Epithelial cell of prostate (primary cell): ENCODE measurements around the gene GATAD2A.

Experiments
- DNase-seq: peaks from one replicate; pipeline ENCODE4 v3.0.0-alpha.2; 2011; ENCODE audit warnings: low read depth, low spot score
- H3K27ac ChIP-seq: fragments of 450-650 bp; 2 replicates; pipeline ENCODE4 v1.5.1; 2017; ENCODE audit warnings: mild to moderate bottlenecking

Gene GATAD2A

DNA sequence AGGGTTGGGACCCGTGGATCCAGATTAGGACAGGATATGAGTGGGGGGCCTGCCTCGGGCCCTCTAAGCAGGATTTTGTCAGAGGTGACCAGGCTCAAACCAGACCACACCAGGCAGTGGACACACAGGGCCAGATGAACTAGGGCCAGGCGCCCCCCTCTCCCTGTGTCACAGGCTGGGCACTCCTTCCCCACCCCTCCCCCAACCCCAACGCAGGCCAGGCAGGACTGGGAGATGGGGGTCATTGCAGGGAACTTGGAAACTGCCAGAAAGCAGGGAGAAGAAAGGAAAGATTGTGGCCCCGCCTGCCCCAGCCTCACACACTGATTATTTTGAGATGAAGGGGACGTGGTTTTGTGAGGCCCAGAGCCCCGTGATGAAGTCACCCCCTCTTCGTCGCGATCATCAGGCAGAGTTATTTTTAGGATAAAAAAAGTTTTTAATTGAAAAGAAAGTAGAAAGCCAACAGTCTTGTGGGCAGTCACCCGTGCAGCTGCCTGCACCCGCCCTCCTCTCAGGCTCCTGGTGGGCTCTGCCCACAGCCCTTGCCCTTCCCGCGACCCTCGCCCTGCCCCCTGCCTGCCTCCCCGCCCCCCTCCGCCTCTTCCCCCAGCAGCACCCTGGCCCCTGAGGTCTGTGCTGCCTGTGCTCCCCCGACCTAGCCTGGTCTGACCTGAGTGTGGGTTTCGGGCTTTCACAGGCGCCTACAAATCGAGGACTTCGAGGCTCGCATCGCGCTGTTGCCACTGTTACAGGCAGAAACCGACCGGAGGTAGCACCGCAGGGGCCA is 121.3 kb downstream of the GATAD2A start:
- no peak overlapping the region for H3K27ac ChIP-seq
- DNase-seq, result no peak

DNA sequence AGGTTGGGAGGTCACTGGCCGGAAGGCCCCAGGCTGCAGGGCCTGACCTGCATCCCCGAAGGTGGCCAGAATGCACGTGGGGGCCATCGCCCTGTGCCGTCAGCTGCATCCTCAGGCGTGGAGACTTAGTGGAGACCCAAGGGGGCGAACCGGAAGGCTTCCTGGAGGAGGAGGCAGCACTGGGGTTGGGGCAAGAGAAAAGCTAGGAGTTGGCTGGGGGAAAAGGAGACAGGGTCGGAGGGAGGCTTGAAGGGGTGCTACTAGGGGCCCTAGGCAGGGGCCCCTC is 121.8 kb downstream of the GATAD2A start:
- H3K27ac ChIP-seq, result no peak overlapping the region
- DNase-seq, result no peak

DNA sequence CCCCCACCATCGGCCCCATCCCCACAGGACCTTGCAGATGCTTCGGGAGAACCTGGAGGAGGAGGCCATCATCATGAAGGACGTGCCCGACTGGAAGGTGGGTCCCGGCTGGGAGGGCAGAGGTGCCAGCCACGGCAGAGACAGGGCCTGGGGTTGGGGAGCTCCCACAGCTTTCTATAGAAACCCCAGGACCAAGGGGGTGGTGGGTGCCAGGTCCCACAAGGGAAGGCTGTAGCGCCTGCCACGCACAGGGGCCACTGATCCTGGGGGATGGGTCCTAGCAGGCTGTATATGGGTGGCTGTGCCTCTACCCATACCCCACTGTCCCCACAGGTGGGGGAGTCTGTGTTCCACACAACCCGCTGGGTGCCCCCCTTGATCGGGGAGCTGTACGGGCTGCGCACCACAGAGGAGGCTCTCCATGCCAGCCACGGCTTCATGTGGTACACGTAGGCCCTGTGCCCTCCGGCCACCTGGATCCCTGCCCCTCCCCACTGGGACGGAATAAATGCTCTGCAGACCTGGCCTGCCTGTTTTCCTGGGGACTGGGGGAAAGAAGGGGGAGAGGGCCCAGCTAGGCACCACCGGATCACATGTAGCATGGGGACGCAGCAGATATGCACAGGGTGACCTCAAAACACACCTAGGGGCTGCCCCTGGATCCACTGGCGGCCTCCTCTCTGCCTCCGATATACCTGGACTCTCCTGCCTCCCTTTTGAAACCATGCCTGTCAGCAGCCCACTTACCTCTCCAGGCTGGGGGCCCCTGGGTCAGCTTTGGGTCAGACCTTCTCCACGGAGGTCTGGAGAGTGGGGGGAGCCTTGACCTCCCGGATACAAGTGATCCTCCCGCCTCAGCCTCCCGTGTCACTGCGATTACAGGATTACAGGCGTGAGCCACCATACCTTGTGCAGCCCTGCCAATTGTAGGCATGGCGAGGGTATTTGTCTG is 122.5 kb downstream of the GATAD2A start:
- H3K27ac ChIP-seq, result no peak overlapping the region
- DNase-seq, result no peak

DNA sequence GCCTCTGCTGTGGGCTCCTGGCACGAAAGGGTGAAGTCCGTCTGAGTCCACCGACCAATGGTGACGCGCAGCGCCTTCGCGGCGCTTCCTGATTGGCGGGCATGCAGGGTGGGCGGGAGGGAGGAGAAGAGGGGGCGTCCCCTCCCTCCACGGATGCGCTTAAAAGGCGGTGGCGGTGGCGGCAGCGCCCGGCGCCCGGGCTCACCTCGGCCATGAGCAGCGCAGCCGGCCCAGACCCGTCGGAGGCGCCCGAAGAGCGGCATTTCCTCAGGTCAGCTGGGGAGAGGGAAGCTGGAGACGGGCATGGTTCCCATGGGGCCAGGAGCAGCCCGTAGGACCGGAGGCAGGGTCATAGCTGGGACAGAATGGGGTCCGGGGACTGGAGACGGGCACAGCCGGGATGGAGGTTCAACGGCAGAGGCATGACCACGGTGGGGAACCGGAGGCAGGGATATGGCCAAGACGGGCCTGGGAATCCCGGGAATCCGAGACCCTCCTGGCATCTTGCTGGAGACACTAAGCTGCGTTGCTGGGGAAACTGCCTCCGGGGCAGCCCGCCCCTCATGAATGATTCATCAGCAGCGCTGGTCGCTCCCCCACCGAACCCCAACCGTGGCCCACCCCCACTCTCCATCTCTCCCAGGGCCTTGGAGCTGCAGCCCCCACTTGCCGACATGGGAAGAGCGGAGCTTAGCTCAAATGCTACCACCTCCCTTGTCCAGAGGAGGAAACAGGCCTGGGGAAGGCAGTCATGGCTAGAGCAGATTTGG is 123.4 kb downstream of the GATAD2A start, which contains the start of gene YJEFN3:
YJEFN3 (plus strand) TSS at position 191 of the 770 bp plus-strand sequence; CDS start at position 213, 22 bp downstream.
- no peak within 1 kb of the TSS for H3K27ac ChIP-seq
- DNase-seq, result no peak

DNA sequence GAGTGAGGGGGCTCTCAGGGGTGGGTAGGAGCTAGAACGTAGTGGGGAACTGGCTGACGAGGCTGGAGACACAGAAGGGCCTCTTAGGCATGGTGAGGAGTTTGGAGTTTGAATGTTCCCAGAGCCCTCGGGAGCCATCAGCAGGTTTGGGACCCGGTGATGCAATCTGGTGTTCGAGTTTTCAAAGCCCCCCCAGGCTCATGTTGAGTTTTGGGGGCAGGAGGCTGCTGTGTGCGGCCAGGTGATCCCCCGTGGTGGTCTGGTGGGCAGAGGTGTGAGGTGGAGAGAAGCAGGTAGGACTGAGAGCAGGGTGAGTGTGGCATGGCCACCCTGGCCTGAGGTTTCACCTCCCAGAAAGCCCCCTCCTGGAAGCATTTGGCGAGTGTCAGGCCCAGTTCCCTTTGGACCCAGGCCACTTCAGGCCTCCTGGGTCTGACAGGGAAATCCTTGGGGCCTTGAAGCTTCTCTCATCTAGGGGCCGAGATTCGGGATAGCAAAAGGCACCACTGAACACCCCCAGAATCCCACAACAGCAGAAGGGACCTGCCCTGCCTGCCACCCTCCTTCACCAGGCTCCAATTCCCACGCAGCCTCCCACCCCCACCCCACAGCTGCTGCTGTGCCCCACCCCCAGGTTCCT is 124.4 kb downstream of the GATAD2A start:
- H3K27ac ChIP-seq, result no peak overlapping the region
- no peak for DNase-seq

DNA sequence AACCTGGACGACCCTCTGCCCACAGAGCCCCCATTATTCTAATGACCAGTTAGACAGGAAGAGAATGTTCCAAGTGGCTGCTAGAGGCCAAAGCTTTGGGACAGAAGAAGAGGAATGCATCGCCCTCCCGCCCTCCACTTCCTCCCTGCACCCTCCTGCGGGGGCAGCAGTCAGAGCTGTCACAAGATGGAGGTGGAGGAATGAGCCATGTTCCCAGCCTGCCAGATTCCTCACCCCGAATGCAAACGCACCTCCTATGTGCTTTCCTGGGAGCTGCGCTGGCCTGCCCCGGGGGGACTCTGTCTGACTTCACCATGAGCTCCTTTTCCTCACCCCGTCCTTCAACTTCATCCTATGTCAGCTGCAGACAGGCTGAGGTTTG is 124.9 kb downstream of the GATAD2A start:
- DNase-seq, result no peak

DNA sequence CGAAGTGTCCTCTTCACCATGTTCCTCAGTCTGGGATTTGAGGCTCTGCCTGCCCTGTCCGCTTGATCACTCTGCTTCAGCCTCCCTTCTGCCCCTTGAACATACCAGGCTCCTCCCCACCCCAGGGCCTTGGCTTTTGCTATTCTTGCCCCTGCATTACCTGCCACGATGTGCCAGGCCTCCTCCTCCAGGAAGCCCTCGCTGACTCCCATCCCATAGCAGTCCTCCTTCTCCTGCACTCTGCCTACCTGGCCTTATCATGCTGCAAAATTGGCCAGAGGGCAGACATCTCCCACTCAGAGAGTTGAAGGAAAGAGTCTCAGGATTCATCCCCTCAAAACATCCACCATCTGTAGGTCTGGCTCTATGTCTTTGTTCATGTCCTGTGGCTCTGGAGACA is 125.4 kb downstream of the GATAD2A start:
- DNase-seq, result no peak
- H3K27ac ChIP-seq, result no peak overlapping the region

More for the DNA sequence above, 124.9 kb downstream of the GATAD2A start:
- H3K27ac ChIP-seq, result no peak overlapping the region

DNA sequence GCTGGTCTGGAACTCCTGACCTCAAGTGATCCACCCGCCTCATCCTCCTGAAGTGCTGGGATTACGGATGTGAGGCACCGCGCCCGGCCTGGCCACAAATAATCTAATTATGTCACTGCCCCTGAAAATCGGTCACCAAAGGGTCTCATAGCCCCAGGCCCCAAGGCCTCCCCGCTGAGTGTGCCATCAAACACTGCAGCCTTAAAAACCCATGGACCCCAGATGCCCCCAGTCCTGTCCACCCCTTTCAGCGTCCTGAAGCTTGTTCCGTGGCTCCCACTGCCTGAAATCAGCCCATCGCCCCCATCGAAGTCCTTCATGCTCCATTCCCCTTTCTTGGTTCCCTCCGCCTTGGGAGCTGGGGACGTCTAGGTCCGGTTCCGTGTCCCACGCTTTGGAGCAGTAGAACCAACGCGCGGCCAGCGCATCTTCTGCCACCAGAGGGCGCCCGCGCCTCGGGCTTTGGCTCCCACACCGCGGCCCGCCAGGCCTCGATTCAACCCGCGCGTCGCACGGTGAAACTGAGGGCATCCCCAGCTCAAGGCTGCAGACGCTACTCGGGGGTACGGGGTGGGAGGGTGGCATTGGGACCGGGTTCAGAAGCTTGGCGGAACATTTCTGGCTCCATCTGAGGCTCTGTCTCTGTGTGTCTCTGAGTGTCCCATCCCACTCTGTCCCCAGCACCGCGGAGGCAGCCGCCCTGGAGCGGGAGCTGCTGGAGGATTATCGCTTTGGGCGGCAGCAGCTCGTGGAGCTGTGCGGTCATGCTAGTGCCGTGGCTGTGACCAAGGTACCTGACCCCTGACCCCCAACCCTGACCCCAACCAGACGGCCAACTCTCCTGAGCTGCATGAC is 126.7 kb downstream of the GATAD2A start:
- DNase-seq, result no peak
- H3K27ac ChIP-seq, result no peak overlapping the region

DNA sequence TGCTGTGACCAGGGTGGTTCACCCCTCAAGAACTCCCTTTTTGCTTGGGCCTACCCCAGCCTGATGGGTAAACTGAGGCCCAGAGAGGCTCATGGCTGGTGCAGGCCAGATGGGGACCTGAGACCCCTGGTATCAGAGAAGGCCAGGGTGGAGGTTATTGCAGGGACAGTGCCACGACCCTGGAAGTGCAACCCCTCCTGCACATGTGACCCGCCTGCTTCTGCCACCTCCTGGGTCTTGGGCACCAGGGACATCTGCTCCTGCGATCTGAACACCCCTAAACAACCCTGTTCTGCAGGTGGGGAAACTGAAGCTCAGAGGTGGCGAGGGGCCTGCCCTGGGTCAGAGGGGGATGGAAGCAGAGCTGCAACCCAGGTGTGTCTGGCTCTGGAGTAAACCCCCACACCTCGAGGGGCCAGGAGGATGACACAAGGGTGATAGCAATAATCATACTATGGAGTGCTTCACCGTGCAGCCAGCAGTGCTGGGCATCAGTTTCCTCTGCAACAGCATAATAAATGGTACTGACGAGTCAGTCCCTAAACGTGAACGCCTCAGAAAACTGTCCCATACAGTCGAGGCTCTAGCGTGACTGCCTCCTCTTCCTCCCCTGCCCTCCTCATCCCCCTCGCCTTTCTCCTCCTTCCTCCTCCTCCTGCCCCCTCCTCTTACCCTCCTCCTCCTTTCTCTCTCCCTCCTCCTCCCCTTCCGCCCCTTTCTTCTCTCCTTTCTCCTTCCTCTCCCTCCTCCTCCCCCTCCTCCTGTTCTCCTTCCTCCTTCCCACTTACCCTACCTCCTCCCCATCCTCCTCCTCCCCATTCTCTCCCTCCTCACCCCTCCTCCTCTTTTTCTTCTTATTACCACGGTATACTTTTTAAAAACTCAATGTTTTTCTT is 127.6 kb downstream of the GATAD2A start:
- no peak for DNase-seq
- H3K27ac ChIP-seq, result no peak overlapping the region

DNA sequence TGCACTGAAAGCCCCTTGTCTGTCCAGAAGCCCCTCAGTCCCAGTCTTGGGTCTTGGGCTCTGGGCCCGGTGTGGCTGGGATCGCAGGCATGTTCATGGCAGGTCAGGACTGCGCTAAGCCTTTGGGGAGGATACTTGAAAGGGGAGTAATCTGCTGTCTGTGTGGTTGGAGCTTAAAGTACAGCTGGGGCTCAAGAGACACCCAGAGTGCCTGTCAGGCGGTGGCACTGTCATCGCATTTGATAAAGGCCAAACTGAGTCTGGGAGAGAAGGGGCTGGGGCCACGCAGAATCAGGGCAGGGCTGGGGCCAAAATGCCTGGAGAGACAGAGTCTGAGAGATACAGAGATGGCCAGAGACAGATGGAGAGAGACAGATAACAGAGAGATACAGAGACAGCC is 128.4 kb downstream of the GATAD2A start:
- no peak for DNase-seq
- no peak overlapping the region for H3K27ac ChIP-seq

DNA sequence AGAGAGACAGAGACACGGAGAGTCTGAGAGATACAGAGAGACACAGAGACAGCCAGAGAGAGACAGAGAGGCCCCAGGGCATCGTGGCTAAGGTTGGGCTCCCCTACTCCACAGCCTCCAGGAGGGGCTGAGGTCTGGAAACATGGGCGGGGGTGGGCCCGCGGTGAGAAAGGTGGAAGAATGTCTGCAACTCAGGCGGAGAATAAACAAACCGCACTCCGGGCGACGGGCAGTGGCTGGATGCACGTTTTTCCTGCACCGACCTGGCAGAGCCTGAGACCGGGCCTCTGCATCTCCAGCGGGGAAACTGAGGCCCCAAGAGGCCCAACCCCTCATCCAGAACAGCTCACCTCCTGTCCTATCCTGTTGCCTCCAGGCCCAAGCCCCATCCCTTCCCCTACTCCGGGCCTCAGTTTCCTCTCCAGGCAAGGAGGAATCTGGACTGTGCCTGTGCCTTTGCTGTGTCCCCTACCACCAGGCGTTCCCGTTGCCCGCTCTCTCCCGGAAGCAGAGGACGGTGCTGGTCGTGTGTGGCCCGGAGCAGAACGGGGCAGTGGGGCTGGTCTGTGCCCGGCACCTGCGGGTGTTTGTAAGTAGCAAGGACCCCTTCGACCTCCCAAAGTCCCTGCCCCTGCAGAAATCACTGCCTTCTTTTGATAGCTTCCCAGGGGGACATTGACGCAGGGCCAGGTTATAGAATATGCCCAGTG is 129.2 kb downstream of the GATAD2A start:
- H3K27ac ChIP-seq, result no peak overlapping the region
- no peak for DNase-seq

DNA sequence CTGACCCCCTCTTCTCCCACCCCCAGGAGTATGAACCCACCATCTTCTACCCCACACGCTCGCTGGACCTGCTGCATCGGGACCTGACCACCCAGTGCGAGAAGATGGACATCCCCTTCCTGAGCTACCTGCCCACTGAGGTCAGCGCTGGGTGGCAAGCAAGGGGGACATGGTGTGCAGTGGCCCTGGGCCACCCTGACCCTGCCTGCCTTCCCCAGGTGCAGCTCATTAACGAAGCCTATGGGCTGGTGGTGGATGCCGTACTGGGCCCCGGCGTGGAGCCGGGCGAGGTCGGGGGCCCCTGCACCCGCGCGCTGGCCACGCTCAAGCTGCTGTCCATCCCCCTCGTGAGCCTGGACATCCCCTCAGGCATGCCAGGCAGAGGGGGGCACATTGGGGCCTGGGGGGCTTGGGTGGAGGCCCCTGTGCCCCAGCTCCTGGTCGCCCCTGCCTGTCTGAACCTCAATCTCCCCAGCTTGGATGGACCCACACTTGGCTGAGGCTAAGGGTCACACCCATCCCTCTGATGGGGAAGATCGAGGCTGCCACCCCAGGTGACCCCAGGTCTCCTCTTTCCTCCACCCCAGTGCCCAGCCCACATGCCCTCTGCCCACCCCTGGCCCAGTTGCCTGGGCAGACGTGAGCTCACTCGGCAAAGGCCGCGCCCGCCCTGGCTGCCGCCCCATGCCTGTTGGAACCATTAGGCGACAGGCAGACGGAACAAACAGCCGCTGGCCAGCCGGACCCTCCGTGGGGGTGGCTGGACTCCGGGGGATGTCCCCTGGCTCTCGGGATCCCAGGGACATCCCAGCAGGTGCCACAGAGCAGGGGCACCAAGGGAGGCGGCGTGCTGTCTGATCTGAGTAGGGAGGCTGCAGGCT is 130.1 kb downstream of the GATAD2A start:
- no peak for DNase-seq
- no peak overlapping the region for H3K27ac ChIP-seq

DNA sequence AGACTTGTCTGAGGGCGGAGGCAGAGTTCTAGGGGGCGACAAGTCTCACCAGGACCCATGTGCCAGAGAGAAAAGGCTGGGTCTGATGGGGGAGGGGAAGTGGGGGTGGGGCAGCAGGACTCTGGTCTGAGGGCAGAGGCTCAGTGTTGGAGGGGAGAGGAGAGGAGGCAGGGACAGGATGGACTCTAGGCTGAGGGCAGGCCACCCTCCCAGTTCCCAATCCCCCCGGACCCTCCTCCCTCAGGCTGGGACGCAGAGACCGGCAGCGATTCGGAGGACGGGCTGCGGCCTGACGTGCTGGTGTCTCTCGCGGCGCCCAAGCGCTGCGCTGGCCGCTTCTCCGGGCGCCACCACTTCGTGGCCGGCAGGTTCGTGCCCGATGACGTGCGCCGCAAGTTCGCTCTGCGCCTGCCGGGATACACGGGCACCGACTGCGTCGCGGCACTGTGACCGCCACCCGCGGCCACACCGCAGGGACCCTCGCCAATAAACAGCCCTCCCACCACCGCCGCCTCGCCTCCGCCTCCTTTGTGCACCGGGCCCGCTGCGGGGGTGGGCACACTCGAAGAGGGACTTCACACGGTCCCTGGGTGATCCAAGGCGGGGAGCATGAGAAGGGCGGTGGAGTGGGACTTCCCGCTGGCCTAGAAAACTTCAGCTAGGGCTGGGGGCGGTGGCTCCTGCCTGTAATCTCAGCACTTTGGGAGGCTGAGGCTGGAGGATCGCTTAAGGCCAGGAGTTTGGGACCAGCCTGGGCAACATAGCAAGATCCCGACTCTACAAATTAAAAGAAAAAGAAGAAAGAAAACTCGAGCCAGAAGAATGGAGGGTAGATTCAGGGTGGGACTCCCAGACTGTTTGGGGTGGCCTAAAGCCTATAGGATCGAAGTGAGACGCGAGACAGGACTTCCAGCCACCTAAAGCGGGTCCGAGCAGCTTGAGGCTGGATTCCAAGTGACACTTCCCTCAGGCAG is 131.9 kb downstream of the GATAD2A start:
- no peak overlapping the region for H3K27ac ChIP-seq
- no peak for DNase-seq

DNA sequence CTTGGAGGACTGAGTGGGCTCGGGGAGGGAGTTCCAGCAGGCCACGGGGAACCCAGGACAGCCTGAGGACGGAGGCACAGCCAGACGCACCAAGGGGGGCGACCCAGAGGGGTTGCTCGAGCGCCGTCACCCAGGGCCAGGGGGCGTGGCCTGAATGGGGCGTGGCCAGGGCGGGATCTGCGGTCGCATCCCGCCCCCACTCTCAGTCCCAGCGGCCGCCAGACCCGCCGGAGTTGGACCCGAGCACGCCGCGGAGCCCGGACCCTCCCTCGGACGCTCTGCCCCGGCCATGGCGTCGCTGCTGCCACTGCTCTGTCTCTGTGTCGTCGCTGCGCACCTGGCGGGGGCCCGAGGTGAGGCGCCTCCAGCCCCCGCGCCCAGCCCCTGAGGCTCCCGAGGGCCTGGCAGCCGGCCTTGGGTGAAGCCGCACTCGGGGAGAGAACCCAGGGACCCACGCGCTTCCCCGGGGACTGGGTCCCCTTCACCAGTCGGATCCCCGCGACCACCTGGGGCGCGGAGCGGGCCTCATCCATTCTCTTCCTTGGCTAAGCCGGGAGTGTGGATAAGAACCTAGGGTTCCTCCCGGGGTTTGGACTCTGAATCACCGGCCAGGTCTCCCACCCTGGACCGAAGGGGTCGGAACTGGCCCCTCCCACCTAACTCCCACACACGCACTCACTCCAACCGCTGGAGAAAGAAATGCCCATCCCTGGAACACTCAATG is 132.7 kb downstream of the GATAD2A start, which contains the start of gene CILP2:
CILP2 (plus strand) TSS at position 205 of the 724 bp plus-strand sequence; CDS start at position 290, 85 bp downstream.
- no peak within 1 kb of the TSS for H3K27ac ChIP-seq
- DNase-seq, result no peak

DNA sequence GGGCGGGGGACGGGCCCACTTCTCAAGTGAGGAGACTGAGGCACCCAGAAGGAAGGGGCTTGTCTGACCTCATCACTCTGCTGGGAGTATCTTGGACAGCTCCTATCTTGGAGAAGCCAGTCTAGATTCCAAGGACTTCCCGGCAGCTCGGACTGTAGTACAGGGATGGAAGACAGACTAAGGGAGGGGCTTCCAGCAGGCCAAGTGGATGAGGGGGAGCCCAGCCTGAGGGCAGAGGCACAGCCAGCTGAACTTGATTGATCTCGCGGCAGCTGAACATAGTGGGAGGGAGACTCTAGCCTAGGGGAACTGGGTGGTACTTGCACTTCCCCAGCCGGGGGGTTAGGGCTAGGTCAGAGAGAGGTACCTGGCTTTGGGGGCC is 133.3 kb downstream of the GATAD2A start:
- DNase-seq, result no peak
- no peak overlapping the region for H3K27ac ChIP-seq
